Activated CD4-positive, alpha-beta T cell treated with anti-CD3 and anti-CD28 coated beads, Interleukin-2, amount 10 ng/mL, durations not matched to agents 7 days and 5 days (primary cell): ENCODE results near the gene MATN4. TPM values are rescaled to one million over a fixed set of nuclear protein-coding genes. Genes with fewer than 3 reads are reported as not detected.

Source experiments
- CTCF ChIA-PET: fragments of 350-600 bp; sonication (Branson Sonifier 250); formaldehyde crosslinking; loops from one replicate; lab custom pipeline; 2021; ENCODE audit warnings: antibody characterized with exemption; lab: Charles Lee
- POLR2A ChIA-PET: fragments of 350-600 bp; sonication (Branson Sonifier 250); formaldehyde crosslinking; loops from one replicate; lab custom pipeline; 2021; ENCODE audit warnings: antibody characterized with exemption; lab: Charles Lee
- DNase-seq: peaks from one replicate; pipeline ENCODE4 v3.0.0-alpha.2; 2020
- H3K27ac Mint-ChIP-seq: one replicate; pipeline ENCODE4 v1.8.0; 2021; ENCODE audit warnings: mild to moderate bottlenecking, moderate library complexity, mixed read lengths
- H3K27me3 Mint-ChIP-seq: one replicate; pipeline ENCODE4 v1.8.0; 2021; ENCODE audit warnings: mixed read lengths
- H3K36me3 Mint-ChIP-seq: one replicate; pipeline ENCODE4 v1.8.0; 2021; ENCODE audit warnings: low read depth, mixed read lengths
- H3K4me1 Mint-ChIP-seq: one replicate; pipeline ENCODE4 v1.8.0; 2021; ENCODE audit warnings: mixed read lengths
- H3K4me3 Mint-ChIP-seq: one replicate; pipeline ENCODE4 v1.8.0; 2021; ENCODE audit warnings: mild to moderate bottlenecking, moderate library complexity, mixed read lengths
- H3K9me3 Mint-ChIP-seq: one replicate; pipeline ENCODE4 v1.8.0; 2021; ENCODE audit warnings: mixed read lengths
- total RNA-seq, 2 experiments: library from RNA; stranded (reverse); gene quantifications; one replicate each; pipeline ENCODE4 v1.2.3, GENCODE V29; 2021

The MATN4 gene
- total RNA-seq, 2 experiments from 2014 or later: 0.17 to 0.25 TPM

DNA sequence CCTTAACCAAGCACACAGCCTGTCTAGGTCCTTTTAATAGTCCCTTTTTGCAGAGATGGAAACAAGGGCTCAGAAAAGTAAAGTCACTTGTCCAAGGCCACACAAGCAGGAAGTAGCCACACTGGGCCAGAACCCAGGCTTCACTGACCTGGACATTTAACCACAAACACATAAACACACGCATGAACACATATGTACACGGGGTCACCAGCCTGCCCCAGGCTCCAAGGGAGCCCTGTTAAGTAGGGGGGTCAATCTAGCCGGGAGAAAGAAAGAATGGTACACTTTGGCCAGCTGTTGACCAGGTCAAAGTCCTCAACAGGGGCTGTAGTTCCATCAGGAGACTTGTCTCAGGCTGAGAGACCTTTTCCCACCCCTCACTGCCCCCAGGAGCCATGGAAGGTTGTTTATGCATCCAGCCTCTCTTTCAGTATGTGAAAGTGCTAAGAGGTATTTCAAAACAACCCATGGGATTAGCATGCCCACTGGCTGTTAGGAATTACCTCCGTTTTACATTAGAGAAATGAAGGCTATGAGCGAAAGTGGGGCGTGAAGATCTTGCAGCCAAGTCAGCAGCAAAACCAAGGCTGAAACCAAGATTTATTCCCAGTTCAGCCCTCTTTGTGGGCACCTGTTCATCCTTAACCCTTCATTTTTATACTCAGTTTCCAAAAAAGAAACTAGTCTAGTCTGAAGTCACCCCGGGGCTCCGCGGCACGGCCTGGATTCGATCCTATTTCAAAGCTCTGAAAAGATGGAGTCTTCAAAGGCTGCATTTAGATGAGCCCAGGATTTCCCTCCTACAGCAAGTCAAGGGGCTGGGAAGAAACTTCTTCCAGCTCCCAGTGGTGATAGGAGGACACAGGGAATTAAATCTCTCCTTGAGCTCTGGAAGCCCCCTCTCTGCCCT, 30.3 kb upstream of the MATN4 start:
- H3K36me3 Mint-ChIP-seq: no peaks in the 10 kb centered on the region
- no peak overlapping the region for H3K4me3 Mint-ChIP-seq
- no peak overlapping the region for H3K27ac Mint-ChIP-seq
- peaks cover 3% of the 10 kb centered on the region for H3K4me1 Mint-ChIP-seq
- ChIA-PET POLR2A (no interaction called here), CTCF (interaction anchor here (1.6 to 1.7 kb wide), 2 partner anchors 18 to 25 kb away, joined by 4 to 5 read pairs; partner anchors contain the start of gene SYS1)
- no peak for DNase-seq
- no peaks in the 10 kb centered on the region for H3K9me3 Mint-ChIP-seq
- no peaks in the 10 kb centered on the region for H3K27me3 Mint-ChIP-seq

DNA sequence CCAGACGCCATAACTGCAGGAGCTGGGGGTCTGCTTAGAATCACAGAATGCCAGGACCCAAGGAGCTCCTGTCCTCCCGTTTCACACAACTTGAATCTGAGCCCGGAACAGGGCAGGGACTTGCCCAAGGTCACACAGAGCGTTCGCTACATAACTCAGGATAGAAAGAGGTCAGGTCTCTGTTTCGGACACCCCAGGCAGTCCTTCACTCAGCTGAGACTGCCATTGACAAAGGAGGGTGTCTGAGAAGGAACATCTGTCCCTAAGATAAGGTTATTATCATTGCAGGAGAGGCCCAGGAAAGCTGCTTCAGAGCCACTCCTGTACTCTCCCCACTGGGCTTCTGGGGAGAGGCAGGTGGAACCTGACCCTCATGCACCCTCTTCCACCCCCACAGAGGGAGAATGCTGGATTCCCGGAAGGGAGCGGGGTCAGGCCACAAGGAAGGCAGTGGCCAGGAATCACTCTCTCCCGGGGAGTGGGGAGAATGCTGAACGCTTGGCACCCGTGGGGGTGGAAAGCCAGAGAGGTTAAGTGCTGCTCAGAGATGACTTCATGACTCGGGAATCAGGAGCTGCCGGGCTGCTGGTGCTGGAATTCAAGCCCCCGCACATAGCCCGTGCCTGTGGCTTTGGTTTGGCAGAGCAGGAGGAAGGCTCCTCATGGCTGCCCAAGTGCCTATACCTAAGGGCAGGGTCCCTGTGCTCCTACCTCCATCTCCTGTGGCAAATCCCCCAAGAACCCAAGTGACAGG, 29.4 kb upstream of the MATN4 start:
- POLR2A ChIA-PET: no interaction called here
- no peak overlapping the region for H3K4me3 Mint-ChIP-seq
- DNase-seq: no peak
- no peaks in the 10 kb centered on the region for H3K9me3 Mint-ChIP-seq
- no peaks in the 10 kb centered on the region for H3K36me3 Mint-ChIP-seq
- H3K27ac Mint-ChIP-seq: no peak overlapping the region
- no peaks in the 10 kb centered on the region for H3K27me3 Mint-ChIP-seq
- H3K4me1 Mint-ChIP-seq: peaks cover 3% of the 10 kb centered on the region
- CTCF ChIA-PET: interaction anchor here (0.8 to 0.9 kb wide), 2 partner anchors 10 to 36 kb away, joined by 3 to 5 read pairs; partner anchors contain the start of gene SDC4

GRCh38 chr20:45336530-45337366, 28.6 kb upstream of the MATN4 start:
- no peak overlapping the region for H3K4me3 Mint-ChIP-seq
- no peaks in the 10 kb centered on the region for H3K27me3 Mint-ChIP-seq
- no peaks in the 10 kb centered on the region for H3K36me3 Mint-ChIP-seq
- DNase-seq: no peak
- H3K9me3 Mint-ChIP-seq: no peaks in the 10 kb centered on the region
- CTCF ChIA-PET: interaction anchor here (0.8 to 2.6 kb wide), 3 partner anchors 8 to 37 kb away, joined by 3 to 8 read pairs (median 5); partner anchors contain the start of gene SDC4
- no peak overlapping the region for H3K27ac Mint-ChIP-seq
- peaks cover 3% of the 10 kb centered on the region for H3K4me1 Mint-ChIP-seq
- POLR2A ChIA-PET: no interaction called here

DNA sequence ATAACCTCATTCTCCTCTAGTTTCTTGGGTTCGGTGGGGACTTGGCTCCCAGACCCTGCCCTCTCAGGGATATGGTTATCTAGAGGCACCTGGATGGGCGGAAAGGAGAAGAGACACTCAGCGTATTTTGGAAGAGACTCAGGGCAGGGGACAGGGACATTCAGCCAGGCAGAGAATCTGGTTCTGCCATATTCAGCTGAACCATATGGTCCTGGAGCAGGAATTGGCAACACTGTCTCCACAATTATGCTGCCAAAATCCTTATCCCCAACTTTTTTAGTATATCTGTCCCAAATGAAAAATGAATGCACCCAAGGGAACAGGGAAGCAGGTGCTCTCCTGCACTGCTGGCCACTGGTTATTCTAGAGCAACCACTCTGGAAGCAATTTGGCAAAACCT, 22.4 kb upstream of the MATN4 start:
- Mint-ChIP-seq H3K9me3 (no peaks in the 10 kb centered on the region), H3K4me3 (no peak overlapping the region), H3K27ac (no peak overlapping the region), H3K4me1 (no peaks in the 10 kb centered on the region), H3K27me3 (no peaks in the 10 kb centered on the region), H3K36me3 (peaks cover 4% of the 10 kb centered on the region)
- POLR2A ChIA-PET: no interaction called here
- CTCF ChIA-PET: interaction anchor here (0.9 kb wide), 2 partner anchors 11 to 33 kb away, joined by 3 read pairs; partner anchors contain the start of gene SYS1
- no peak for DNase-seq

DNA sequence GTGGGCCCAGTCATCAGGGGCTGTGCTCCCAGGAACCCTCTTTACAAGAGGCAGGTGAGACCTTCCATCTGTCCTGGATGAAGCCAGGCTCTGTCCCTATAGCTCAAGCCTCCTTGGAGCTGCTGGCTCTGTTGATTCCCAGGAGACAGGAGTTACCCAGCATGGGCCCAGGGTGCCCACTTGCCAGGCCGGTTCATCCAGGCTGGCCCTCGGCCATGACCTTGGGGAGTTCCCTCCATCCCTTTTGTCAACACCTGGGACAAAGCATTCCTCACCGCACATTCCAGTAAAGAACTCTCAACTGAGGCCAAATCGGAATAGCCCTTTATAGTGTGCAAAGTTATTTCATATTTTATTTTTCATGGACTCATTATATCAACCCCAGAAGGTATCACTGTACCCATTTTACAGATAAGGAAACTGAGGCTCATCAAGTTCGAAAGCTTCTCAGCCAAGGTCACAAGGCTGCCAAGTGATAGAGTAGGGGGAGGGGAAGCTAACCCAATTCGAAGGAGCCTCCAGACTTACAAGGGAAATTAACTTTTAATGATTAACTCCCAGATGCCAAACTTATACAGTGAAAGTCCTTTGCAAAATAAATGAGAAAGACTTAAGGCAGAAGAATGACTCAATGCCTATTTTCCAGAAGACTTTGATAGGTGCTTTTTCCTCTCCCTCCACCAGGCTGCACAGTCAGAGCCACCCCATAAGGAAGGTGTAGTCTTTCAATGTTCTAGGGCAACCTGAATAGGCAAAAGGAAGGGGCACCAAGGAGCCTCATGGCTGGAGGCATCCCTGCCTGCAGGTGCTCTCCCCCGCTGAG, 21.6 kb upstream of the MATN4 start:
- Mint-ChIP-seq H3K27me3 (no peaks in the 10 kb centered on the region), H3K9me3 (no peaks in the 10 kb centered on the region), H3K4me3 (no peak overlapping the region), H3K4me1 (no peaks in the 10 kb centered on the region), H3K27ac (no peak overlapping the region), H3K36me3 (peaks cover 4% of the 10 kb centered on the region)
- DNase-seq: no peak
- CTCF ChIA-PET: no interaction called here
- POLR2A ChIA-PET: no interaction called here

DNA sequence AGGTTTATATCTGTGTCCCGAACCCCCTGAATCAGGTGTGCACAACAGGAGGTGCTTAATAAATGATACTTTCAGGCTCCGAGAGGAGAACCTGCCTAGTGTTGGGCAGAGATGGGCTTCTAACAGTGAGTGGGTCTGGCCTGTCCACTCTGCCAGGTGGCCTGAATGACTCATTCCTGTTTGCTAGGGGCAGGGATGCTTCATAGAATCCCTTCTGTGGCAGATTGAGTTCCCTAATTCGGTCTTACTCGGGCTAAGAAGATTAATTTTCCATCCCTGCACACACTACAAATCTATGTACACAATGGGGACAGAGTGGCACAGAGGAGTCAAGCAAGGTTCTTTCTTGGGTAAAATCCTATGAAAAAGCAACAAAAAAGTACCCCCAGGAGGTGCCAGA, 20.4 kb upstream of the MATN4 start:
- DNase-seq: no peak
- Mint-ChIP-seq H3K4me3 (no peak overlapping the region), H3K27ac (no peak overlapping the region), H3K4me1 (no peaks in the 10 kb centered on the region), H3K36me3 (peaks cover 4% of the 10 kb centered on the region), H3K9me3 (no peaks in the 10 kb centered on the region), H3K27me3 (no peaks in the 10 kb centered on the region)
- ChIA-PET POLR2A (no interaction called here), CTCF (no interaction called here)

DNA sequence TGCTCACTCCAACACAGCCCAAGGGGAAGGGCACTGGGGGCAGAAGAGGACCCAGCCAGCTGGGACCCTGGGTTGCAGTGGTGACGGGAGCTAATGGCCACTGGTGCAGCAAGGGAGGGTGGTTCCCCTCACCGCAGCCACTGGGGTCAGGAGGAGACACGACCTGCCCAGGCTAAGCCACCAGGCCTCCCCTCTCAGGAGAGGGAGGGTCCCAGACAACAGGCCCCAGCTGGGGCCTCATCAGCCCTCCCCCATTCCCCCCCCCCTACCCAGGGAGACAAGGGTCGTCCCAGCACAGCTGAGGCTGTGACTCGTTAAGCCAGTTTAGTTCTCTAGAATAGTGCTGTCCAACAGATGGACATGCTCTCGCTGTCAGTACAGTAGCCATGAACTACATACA, 17.3 kb upstream of the MATN4 start:
- no peak for DNase-seq
- H3K27me3 Mint-ChIP-seq: no peaks in the 10 kb centered on the region
- H3K36me3 Mint-ChIP-seq: peaks cover 1% of the 10 kb centered on the region
- CTCF ChIA-PET: interaction anchor here (0.6 to 3.8 kb wide), 6 partner anchors 14 to 468 kb away, joined by 3 to 10 read pairs (median 5); partner anchors contain the start of gene SYS1
- H3K4me1 Mint-ChIP-seq: peaks cover 12% of the 10 kb centered on the region
- H3K9me3 Mint-ChIP-seq: no peaks in the 10 kb centered on the region
- no peak overlapping the region for H3K4me3 Mint-ChIP-seq
- POLR2A ChIA-PET: no interaction called here
- no peak overlapping the region for H3K27ac Mint-ChIP-seq

DNA sequence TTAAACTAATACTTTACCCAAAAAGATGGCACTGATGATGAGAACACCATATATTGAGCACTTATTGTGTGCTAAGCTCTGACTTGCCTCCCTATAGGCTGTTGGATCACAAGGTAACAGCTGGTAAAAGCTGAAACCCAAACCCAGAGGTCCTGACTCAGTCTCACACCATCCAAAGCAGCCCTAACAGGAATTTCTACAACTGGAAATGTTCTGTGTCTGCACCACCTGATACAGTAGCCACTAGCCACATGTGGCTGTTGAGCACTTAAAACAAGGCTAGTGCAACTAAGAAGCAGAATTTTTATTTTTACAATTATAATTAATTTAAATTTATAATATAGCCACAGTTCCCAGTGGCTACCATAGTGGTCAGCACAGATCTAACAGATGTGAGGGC, 15.6 kb upstream of the MATN4 start:
- Mint-ChIP-seq H3K27me3 (no peaks in the 10 kb centered on the region), H3K4me1 (peaks cover 25% of the 10 kb centered on the region), H3K27ac (no peak overlapping the region), H3K36me3 (peaks cover 1% of the 10 kb centered on the region), H3K4me3 (no peak overlapping the region), H3K9me3 (no peaks in the 10 kb centered on the region)
- ChIA-PET CTCF (interaction anchor here (1.1 to 3.8 kb wide), 8 partner anchors 11 to 126 kb away, joined by 3 to 10 read pairs (median 6); partner anchors contain the start of gene SYS1), POLR2A (no interaction called here)
- DNase-seq: no peak

GRCh38 chr20:45322952-45323383, 14.9 kb upstream of the MATN4 start:
- no peak overlapping the region for H3K4me3 Mint-ChIP-seq
- CTCF ChIA-PET: interaction anchor here (0.9 to 3.8 kb wide), 9 partner anchors 11 to 127 kb away, joined by 3 to 10 read pairs (median 5); partner anchors contain the start of gene SYS1
- H3K27me3 Mint-ChIP-seq: no peaks in the 10 kb centered on the region
- no peak overlapping the region for H3K27ac Mint-ChIP-seq
- no peak for DNase-seq
- H3K36me3 Mint-ChIP-seq: peaks cover 1% of the 10 kb centered on the region
- H3K4me1 Mint-ChIP-seq: peaks cover 32% of the 10 kb centered on the region
- no peaks in the 10 kb centered on the region for H3K9me3 Mint-ChIP-seq
- POLR2A ChIA-PET: no interaction called here

- DNase-seq: peak; percentile 37
- ChIA-PET CTCF (interaction anchor here (0.6 to 1.5 kb wide), 7 partner anchors 18 to 125 kb away, joined by 3 to 4 read pairs (median 3); partner anchors contain the start of gene SYS1), POLR2A (no interaction called here)
- H3K36me3 Mint-ChIP-seq: no peaks in the 10 kb centered on the region
- H3K9me3 Mint-ChIP-seq: no peaks in the 10 kb centered on the region
- H3K4me3 Mint-ChIP-seq: no peak overlapping the region
- H3K27me3 Mint-ChIP-seq: peaks cover 14% of the 10 kb centered on the region
- peaks cover 42% of the 10 kb centered on the region for H3K4me1 Mint-ChIP-seq
- peak overlapping the region; percentile 81 for H3K27ac Mint-ChIP-seq
Measured at GRCh38 chr20:45320948-45321595, 13.0 kb upstream of the MATN4 start.

GRCh38 chr20:45318948-45319347, 10.8 kb upstream of the MATN4 start:
- ChIA-PET CTCF (interaction anchor here (0.7 to 3.6 kb wide), 20 partner anchors 9 to 638 kb away, joined by 3 to 20 read pairs (median 4); partner anchors contain the start of genes SDC4 and SYS1), POLR2A (interaction anchor here (1.0 kb wide), 1 partner anchor 44 kb away, joined by 3 read pairs; the partner anchor contains the start of gene SYS1)
- peak overlapping the region; percentile 85 for H3K27ac Mint-ChIP-seq
- H3K4me3 Mint-ChIP-seq: peak overlapping the region; percentile 10
- peaks cover 29% of the 10 kb centered on the region for H3K27me3 Mint-ChIP-seq
- no peak for DNase-seq
- no peaks in the 10 kb centered on the region for H3K36me3 Mint-ChIP-seq
- no peaks in the 10 kb centered on the region for H3K9me3 Mint-ChIP-seq
- peaks cover 44% of the 10 kb centered on the region for H3K4me1 Mint-ChIP-seq
